Measurements from ENCODE around the gene ZNF385B.

ZNF385B gene

DNA sequence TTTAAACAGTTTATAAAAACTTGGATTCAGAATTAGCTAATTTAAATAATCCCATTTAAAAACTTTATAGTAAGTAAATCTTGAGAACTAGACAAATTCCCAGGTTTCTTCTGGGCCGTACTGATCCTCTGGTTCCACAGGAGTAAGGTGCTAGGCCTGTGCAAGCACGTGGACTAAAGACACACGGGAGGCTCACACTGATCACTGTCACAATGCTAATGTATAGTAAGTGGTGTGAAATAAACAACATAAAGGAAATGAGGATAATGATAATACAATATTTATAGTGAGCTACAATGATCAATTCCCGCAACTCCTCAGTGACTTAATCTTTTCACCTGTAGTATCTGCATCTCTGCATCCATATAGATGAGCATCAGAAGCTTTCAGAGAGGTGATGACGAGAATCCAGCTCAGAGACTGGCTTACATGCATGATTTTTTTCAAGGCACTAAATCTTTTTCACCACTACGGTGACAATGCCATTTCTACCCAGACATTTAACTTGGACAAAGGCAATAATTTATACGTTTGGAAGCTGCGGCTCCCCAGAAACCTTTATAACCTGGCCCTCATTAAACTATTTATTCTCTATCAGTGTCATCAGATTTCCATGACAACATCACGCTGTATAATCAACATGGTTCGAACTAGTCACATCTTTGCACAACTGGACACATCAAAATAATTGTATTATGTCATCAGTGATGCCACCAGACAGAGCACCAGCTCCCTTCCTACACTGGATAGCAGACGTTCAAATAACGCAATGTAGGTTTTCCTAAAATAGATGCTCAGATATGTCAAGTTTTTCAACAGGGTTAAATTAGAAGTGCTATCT is 196.2 kb downstream of the ZNF385B start:
- no peak for DNase-seq (ENCODE audit: low read depth in 1 of 2, low spot score in 1 of 2)
- TF ChIP-seq GABPA (IDR thresholded peaks at IDR 0.05; ENCODE audit: low read depth) = no peak
- no peak for TF ChIP-seq POLR2AphosphoS5 (IDR thresholded peaks at IDR 0.05; ENCODE audit: low read depth)
- no peak for TF ChIP-seq CTCF (IDR thresholded peaks at IDR 0.05; ENCODE audit: insufficient read depth, low read length)
- no peak for TF ChIP-seq SPI1 (IDR thresholded peaks at IDR 0.05; ENCODE audit: borderline replicate concordance, low read depth)
- no peak for TF ChIP-seq REST (IDR thresholded peaks at IDR 0.05; ENCODE audit: insufficient replicate concordance, low read depth)
- Histone ChIP-seq H3K27me3 (ENCODE audit: insufficient read depth, poor library complexity, severe bottlenecking) (no peaks in the 10 kb centered on the region), H3K27ac (replicated peaks) (no peak overlapping the region), H3K4me3 (replicated peaks; ENCODE audit: insufficient read depth, low read length) (no peak overlapping the region)

DNA sequence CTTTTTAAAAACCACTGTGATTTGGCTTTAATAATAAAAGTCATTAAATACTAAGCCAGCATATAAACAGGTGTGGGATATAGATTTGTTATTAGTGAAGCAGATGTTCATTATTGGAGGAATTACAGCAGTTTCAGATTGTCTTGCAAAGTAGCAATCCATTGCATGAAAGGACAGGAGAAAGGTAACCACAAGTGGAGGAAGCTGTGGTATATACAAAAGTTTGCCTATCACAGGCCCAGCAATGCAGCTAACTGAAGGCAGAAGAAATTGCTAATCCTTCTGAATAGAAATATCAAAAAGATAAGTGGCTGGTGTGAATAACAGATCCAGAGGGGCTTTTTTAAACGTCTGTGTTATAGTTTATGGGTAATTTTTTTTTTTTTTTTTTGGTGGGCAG is 199.4 kb downstream of the ZNF385B start:
- no peak for DNase-seq (ENCODE audit: low read depth in 1 of 2, low spot score in 1 of 2)
- H3K27me3 ChIP-seq (ENCODE audit: insufficient read depth, poor library complexity, severe bottlenecking) = no peaks in the 10 kb centered on the region
- no peak for TF ChIP-seq POLR2AphosphoS5 (IDR thresholded peaks at IDR 0.05; ENCODE audit: low read depth)
- TF ChIP-seq SPI1 (IDR thresholded peaks at IDR 0.05; ENCODE audit: borderline replicate concordance, low read depth) = no peak
- no peak for TF ChIP-seq REST (IDR thresholded peaks at IDR 0.05; ENCODE audit: insufficient replicate concordance, low read depth)
- no peak overlapping the region for H3K27ac ChIP-seq (replicated peaks)
- no peak overlapping the region for H3K4me3 ChIP-seq (replicated peaks; ENCODE audit: insufficient read depth, low read length)

DNA sequence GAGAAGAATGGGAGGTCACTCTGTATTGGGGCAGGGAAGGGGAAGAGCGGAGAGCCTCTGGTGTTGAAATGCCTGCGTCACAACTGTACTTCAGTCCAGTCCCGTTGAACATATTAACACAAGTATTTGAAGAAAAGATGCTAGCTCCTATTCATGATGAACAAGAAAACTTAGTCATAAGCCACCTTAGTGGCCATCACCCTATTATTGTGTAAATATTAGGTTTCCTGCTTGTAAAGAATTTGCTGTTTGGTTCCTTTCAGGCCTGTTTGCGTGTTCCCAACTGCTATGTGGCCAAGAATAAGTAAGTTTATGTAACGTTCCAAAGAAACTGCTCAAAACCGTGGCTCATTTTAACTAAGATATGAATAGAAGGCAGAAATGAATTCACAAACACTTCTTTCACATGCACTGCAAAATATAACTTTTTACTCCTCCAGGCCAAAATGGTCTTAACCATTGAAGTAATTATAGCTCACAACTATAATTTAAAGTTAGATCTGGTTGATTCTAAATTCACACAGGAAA is 204.3 kb downstream of the ZNF385B start:
- Histone ChIP-seq H3K27ac (replicated peaks) (no peak overlapping the region), H3K27me3 (ENCODE audit: insufficient read depth, poor library complexity, severe bottlenecking) (no peaks in the 10 kb centered on the region), H3K4me3 (replicated peaks; ENCODE audit: insufficient read depth, low read length) (no peak overlapping the region)
- DNase-seq (ENCODE audit: low read depth in 1 of 2, low spot score in 1 of 2) = no peak
- TF ChIP-seq POLR2AphosphoS5 (IDR thresholded peaks at IDR 0.05; ENCODE audit: low read depth) = no peak
- TF ChIP-seq CTCF (IDR thresholded peaks at IDR 0.05; ENCODE audit: insufficient read depth, low read length) = no peak
- TF ChIP-seq REST (IDR thresholded peaks at IDR 0.05; ENCODE audit: insufficient replicate concordance, low read depth) = no peak
- no peak for TF ChIP-seq SPI1 (IDR thresholded peaks at IDR 0.05; ENCODE audit: borderline replicate concordance, low read depth)
- no peak for TF ChIP-seq GABPA (IDR thresholded peaks at IDR 0.05; ENCODE audit: low read depth)
